Myocyte (in vitro differentiated cells): ENCODE results near the gene ARHGAP26. TPM values are rescaled to one million over a fixed set of nuclear protein-coding genes. Genes with fewer than 3 reads are reported as not detected.
"Not testable (repeated sequence)": the region's sequence is repeated elsewhere in the genome, so short reads cannot be mapped to it uniquely, and the experiment has no call there.

Experiments used
- DNase-seq: peaks from one replicate; pipeline ENCODE4 v3.0.0-alpha.2; 2012; ENCODE audit warnings: low read depth
- total RNA-seq: library from RNA; depleted of rRNA; stranded (reverse); fragments of >200 nt; gene quantifications from 2 replicates; pipeline ENCODE4 v1.2.3, GENCODE V29; 2014

Gene ARHGAP26
- total RNA-seq, 1 donor from 2014 or later: 2.8 TPM

GRCh38 chr5:143195491-143195890, 425.3 kb downstream of the ARHGAP26 start:
- DNase-seq: no peak

DNA sequence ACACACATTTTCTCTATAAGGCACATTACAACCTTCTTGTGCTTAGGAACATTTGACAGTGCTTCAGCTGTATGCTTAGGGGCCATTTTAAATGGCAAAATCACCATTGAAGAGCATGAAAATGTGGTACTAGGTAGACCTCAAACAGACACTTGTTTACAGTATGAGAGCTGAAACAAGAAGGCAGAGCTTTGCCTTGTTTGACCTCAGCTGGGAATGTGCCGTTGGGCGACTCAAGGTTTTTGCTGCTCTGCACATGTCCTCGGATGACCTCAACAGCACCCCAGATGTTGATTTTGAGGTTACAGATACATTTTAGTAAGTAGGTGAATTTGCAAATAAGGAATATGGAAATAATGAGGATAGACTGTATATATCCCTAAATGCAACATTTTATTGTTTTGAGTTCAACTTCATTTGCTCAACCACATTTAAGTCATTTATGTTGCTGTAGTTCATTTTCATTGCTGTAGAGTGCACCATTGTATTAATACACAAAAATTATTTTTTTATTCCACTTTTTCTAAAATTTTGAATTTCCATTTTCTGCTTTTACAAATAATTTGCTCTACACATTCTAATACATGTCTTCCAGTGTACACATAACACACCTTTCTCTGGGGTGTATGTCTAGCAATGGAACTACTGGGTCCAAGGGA, 426.6 kb downstream of the ARHGAP26 start:
- DNase-seq: peak; percentile 37

DNA sequence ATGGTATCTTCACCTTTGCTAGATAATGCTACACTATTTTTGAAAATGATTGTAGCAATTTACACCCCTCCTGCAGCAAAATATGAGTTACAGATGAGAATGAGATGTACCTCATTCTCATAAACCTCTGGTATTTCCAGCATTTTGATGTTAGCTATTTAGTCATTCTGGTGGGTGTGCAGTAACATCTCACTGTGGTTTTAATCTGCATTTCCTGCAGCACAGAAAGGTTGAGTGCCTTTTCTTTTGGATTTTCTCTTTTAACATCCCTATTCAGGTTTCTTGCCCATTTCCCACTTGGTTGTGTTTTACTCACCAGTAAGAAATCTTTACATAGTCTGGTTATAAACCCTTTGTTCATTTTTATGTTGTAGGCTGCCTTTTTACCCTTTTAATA, 427.1 kb downstream of the ARHGAP26 start:
- DNase-seq: no peak

GRCh38 chr5:143198332-143198731, 428.2 kb downstream of the ARHGAP26 start:
- no peak for DNase-seq

DNA sequence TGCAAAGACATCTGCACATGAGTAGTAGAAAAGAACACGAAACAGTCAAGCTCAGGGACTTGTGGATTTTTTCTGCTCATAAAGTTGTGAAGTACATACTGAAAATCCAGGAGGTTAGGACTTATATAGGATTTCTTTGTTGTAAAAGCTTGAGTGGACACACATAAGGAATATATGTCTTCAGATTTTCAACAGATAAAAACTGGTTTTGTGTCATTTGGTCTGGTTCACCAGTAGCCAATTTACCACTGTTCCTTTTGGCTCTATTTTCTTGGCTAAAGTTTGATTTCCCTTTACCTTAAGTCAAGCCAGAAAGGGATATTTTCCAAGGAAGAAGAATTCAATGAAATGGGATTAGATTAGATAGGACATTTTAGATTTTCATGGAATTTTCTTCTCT, 429.0 kb downstream of the ARHGAP26 start:
- DNase-seq: no peak

DNA sequence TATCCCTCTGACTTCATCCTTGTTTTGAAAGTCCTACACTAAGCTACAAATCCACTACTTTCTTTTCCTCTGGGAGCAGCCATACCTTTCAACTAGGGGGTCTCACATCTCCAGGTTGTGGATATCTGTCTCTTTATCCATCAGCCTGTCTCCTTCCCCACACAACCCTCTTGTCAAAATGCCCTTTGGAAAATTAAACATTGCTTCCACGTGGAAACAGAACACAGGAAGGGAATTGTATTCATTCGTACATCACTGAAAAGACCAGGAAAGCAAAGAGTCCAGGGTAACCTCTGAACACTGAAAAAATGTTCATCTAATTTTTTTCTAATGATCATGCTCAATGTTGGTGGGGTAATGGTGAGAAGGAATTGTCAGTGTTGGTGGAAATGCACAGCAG, 429.7 kb downstream of the ARHGAP26 start:
- DNase-seq: no peak

- DNase-seq: peak; percentile 94
Observed at GRCh38 chr5:143200781-143201398, 430.7 kb downstream of the ARHGAP26 start.

GRCh38 chr5:143201589-143201988, 431.4 kb downstream of the ARHGAP26 start:
- DNase-seq: no peak

DNA sequence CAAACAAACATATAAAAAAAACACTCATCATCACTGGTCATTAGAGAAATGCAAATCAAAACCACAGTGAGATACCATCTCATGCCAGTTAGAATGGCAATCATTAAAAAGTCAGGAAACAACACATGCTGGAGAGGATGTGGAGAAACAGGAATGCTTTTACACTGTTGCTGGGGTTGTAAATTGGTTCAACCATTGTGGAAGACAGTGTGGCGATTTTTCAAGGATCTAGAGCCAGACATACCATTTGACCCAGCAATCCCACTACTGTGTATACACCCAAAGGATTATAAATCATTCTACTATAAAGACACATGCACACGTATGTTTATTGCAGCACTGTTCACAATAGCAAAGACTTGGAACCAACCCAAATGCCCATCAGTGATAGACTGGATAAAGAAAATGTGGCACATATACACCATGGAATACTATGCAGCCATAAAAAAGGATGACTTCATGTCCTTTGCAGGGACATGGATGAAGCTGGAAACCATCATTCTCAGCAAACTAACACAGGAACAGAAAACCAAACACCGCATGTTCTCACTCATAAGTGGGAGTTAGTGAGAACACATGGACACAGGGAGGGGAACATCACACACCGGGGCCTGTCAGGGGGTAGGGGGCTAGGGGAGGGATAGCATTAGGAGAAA, 433.3 kb downstream of the ARHGAP26 start:
- not testable (repeated sequence) for DNase-seq

DNA sequence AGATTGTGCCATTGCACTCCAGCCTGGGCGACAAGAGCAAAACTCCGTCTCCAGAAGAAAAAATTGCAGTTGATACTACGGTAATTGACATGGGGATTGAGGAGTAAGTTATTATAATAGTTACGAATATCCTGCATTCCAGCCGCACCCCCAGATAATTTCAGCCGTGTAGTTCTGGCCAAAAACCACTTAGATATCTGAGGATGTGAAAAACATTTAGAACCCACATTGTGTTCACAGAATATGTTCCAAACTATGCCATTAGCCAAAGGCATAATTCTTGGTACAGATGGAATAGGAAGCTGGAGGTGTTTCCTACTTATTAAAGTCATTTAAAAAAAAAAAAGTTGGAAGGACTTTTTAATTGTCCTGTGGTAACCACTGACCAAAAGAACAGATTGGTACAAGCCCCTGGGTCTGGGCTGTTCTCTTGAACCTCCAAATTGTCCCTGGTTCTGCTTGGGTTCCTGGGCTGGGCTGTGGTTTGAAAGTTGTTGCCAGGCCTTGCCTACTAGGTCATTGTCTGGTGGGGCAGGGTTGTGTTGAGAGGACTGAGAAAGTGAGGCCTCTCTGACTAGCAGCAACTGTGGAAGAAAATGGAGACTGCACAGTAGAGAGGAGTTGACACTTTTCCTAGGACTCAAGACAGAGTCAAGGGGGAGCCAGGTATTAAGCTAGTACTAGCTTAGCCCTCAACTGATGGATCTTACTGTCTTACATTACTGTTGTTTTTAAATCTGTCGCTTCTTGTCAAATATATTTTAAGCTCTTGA, 434.5 kb downstream of the ARHGAP26 start:
- DNase-seq: peak; percentile 70

- peak; percentile 78 for DNase-seq
Observed at GRCh38 chr5:143205386-143205785, 435.2 kb downstream of the ARHGAP26 start.

DNA sequence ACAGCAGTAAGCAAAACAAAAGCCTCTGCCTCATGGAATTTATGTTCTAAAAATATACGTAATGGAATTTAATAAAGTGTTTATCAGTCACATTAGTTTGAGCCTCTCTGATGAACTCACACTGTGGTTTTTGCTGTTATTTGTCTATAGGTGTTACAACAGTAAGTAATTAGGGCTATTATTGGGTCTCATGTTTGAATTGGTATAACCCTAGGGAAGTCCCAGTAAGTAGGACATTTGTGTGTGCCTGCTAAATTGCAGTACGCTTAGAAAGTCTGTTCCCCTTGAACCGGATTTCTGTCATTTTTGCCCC, 435.7 kb downstream of the ARHGAP26 start:
- no peak for DNase-seq

GRCh38 chr5:143206196-143207053, 436.2 kb downstream of the ARHGAP26 start:
- DNase-seq: no peak

- no peak for DNase-seq
Observed at GRCh38 chr5:143207058-143207457, 436.9 kb downstream of the ARHGAP26 start.

GRCh38 chr5:143207563-143208364, 437.6 kb downstream of the ARHGAP26 start:
- DNase-seq: no peak

DNA sequence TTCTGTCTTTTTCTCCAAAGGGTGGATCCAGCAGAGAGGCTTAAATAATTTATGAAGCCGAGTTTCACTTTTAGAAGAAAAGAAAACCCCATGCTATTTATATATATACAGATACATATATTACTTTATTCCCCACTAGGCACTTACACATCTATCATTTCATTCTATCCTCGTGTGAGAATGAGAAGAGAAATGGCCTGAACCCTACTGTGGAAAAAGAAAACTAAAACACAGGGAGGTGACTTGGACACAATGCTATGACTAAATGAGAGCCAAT, 438.1 kb downstream of the ARHGAP26 start:
- DNase-seq: no peak

- no peak for DNase-seq
Observed at GRCh38 chr5:143208781-143209510, 438.8 kb downstream of the ARHGAP26 start.

GRCh38 chr5:143209881-143210395, 439.8 kb downstream of the ARHGAP26 start:
- no peak for DNase-seq

- no peak for DNase-seq
Observed at GRCh38 chr5:143210576-143210975, 440.4 kb downstream of the ARHGAP26 start.

GRCh38 chr5:143212261-143212660, 442.1 kb downstream of the ARHGAP26 start:
- DNase-seq: no peak
